ENCODE data around the gene MGAT3.

The MGAT3 gene

DNA sequence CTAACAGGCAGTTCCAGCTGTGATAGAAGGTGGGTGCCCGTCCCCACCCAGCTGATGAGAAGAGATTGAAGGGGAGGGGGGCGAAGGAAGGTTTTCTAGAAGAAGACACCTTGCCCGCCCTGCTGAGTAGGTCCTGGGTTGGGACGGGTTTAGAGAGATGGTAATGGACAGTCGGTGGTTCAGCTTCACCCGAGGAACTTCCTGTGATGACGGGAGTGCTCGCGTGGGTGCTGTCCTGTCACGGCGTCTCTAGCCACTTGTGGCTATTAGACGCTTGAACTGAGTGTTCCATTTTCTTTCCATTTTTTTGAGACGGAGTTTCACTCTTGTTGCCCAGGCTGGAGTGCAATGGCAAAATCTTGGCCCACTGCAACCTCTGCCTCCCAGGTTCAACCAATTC lies 27.6 kb upstream of the MGAT3 start:
- no peak for DNase-seq

- DNase-seq = no peak
Measured at GRCh38 chr22:39429916-39430575, 26.8 kb upstream of the MGAT3 start.

DNA sequence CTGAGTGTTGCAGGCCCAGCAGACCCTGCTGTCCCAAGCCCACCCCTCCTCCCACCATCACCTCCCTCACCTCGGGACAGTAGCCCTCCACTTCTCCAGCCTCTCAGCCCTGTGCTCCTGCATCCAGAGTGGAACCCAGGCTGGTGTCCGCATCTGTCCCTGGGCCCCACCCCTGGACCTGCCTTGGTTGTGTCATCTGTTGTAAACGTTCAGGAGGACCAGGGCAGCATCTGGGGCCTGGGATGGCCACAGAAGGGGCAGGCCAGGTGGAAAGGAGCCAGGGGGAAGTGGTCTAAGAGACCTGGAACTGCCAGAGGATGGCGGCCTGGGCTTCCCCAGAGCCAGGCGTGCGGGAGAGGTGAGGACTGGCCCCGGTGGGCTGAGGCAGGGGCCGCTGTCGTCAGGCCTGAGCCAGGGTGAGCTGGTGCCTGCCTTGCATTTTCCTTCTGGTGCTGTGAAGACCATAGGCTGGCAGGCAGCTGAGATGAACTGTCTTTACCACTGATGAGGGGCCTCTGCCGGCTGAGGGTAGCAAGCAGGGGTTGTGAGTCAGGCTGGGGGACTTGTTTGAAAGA lies 26.1 kb upstream of the MGAT3 start:
- DNase-seq = no peak

DNA sequence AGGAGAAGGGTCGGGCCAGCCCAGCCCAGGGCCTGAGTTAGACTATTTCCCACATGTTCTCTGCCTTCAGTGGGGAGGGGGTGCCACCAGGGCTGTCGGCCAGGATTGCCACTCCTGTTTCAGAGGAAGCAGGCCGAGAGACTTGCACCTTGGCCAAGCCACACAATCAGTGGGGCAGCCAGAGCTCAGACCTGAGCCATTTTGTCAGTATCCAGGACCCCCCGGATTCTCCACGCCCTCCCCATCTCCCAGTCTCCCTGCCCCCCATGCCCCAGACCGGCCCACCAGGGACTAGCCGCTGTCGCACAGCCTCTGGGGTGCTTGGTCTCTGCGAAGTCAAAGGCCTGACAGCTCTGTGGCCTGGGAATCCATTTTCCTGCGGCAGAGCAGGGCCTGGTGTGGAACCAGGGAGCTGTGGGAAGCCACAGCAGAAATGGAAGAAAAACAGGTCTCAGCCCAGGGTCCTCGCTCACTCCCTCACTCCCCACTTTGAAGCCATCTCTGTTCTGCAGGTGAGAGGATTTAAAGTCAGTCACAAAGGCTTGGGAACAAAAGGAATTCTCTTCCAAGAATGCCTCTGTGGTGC lies 25.5 kb upstream of the MGAT3 start:
- no peak for DNase-seq

DNA sequence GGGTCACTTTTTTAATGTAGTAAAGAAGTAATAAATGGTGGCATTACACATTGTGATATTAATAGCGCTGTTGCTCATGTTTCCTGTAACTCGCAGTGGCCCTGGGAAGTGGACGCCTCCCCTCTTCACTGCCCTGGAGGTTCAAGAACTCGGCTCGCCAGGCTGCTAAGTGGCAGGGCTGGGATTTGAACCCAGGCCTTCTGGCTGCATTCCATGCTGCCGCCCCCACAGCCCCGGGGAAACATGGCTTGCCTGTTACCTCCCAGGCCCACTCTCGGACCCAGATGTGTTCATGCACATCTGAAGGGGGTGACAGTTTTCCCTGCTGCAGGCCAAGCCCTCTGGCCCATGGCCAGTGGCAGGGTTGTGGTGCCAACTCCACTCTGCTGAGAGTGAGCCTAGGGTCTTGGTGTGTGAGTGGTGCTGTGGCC lies 25.0 kb upstream of the MGAT3 start:
- DNase-seq = no peak

DNA sequence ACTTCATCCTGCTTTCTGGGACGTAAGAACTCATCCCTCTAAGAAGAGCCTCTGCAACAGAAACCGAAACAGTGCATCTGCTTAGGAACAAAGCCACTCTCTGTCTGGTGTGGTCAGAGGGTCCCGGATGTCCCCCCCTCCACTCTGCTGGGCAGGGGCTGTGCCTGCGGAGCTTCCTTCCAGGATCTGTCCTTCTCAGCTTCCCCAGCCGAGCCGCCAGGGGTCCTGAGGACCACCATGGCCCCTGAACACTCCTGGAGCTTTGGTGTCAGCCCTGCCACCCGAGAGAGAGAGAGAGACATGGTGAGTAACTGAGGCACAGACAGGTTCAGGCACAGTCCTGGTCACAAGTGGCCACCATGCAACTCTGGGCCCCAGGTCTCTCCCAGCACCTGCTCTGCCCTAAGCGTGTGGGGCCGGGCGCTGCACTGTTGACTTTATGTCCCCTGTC lies 24.4 kb upstream of the MGAT3 start:
- no peak for DNase-seq

GRCh38 chr22:39433476-39434242 lies 23.2 kb upstream of the MGAT3 start:
- no peak for DNase-seq

DNA sequence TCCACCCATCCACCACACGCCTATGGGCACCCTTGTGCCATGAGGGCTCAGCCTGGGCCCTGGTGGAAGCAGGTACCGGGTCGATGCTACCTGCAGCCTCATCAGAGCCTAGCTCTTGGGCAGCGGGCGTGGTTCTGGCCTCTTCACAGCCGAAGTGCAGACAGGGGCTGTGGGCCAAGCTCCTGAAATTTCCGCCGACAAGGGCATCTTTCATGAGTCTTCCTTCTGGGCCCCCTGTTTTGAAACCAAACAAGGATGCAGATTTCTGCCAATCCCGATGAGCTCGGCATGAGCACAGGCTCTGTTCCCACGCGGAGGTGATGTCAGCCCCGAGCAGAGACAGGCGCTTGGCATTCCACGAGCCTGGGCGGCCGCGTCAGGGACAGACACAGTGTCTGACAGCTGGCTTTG lies 22.6 kb upstream of the MGAT3 start:
- no peak for DNase-seq

DNA sequence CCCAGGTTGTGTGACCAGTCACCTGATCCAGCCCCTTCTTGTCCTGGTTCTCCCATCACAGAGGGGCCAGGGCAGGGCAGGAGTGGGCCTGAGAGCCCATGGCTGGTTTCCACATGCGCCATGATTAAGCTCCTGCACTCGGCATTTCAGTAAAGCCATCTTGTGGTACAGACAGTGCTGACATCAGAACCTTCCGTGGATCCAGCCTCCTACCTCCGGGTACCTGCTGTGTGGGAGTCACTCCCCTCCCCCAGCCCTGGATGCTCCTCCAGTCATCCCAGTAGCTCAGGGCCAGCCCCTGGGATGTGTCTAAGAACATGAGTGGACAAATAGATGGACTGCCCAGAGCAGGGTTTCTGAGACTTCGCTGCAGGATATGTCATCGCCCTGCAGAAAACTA lies 22.1 kb upstream of the MGAT3 start:
- DNase-seq = no peak

- no peak for DNase-seq
Measured at GRCh38 chr22:39435616-39436015, 21.2 kb upstream of the MGAT3 start.

DNA sequence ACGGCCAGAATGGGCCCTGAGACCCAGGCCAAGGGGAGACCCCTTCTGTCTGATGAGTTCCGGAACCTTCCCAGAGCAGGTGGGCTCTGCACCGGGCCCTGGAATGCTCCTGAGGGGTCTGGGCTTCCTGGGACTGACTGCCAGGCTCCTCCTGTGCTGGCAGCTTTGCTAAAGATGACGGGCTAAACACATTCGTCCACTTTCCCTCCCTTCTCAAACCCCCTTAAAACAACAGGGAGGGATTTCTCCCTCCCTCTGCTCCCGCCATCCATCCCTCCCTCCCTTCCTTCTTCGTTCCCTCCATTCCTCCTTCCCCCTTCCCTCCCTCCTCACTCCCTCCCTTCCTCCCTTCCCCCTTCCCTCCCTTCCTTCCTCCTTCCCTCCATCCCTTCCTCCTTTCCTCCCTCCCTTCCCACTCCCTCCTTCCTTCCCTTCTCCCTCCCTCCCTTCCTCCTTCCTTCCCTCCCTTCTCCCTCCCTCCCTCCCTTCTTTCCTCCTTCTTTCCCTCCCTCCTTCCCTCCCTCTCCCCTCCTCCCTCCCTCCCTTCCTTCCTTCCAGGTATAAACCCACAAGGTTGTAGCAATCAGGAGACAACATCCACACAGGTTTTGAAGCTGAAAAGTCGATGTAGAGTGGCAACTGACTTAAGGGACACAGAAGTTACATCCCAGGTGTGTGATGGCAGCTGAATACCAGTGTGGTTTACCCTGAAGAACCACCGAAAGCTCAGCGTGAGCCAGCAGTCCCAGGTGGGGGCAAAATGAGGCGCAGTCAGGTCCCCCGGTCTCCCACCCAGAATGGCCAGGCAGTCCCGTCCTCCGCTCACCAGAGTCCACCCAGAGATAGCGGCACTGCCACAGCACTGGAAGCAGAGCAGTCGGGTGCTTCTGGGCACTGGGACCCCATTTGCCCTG lies 18.8 kb upstream of the MGAT3 start:
- no peak for DNase-seq

- DNase-seq = no peak
Measured at GRCh38 chr22:39439170-39439569, 17.6 kb upstream of the MGAT3 start.

DNA sequence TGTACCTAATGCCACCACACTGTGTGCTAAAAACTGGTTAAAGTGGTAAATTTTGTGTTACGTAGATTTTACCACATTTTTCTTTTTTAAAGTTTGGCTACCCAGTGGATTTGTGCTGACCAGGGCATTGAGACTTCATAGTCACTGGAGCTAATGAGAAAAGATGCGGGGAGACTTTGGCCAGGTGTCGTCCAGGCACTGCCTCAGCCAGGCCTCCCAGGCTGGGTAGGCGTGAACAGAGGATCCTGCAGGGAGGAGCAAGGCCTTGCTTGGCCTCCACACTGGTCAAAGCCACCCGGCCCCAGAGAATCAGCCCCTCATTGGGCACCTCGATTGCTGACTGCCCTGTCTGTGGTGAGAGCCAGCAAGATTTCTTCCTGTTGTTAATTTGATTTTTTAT lies 13.4 kb upstream of the MGAT3 start:
- DNase-seq = no peak

DNA sequence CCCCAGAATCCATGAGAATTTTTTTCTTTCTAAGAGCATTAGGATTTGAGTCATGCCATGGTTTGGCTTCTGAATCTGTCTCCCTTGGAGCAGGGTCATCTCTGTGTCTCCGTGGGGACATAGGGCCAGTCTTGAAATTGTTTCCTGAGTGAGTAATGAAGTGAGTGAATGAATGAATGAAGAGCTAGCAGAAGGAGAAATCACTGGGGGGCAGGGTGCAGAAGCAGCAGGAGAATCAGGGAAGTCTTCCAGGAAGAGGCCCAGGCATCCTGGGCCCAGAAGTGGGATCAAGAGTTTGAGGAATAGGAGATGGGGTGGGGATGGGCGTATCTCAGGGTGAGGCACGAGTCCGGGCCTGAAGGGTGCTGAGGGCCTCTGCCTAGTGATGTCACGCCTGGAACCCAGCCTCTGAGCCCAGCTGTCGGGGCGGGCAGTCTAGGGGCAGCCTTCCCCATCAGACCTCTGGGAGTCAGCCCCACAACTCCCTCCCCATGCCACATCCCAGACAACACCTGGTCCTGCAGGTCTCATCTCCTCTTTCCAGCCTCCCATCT lies 12.5 kb upstream of the MGAT3 start:
- DNase-seq = no peak

DNA sequence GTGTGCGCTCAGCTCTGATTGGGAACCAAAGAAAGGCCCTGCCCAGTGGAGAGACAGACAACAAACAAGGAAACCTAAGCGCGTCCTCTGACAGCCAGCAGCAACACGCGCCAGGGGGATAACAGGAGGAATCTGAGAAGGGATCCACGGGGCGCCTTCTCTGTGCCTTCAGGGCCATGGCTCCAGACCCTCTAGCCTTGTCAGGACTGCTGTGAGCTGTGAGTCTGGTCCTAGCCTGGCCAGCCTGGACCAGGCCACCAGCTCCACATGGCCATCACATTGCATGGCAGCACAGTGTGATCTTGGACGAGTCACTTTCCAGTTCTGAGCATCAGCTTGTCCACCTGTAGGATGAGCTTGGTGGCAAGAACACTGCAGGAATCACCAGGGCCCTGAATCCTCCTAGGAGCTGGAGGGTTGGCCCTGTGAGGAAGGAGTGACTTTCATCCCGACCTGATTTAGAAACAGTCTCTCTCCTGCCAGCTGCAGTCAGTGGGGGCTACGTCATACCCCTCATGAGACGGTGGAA lies 11.8 kb upstream of the MGAT3 start:
- no peak for DNase-seq

GRCh38 chr22:39445678-39446077 lies 11.1 kb upstream of the MGAT3 start:
- DNase-seq = no peak

GRCh38 chr22:39446239-39446721 lies 10.5 kb upstream of the MGAT3 start:
- no peak for DNase-seq

GRCh38 chr22:39448205-39449054 lies 8.4 kb upstream of the MGAT3 start:
- DNase-seq = no peak

DNA sequence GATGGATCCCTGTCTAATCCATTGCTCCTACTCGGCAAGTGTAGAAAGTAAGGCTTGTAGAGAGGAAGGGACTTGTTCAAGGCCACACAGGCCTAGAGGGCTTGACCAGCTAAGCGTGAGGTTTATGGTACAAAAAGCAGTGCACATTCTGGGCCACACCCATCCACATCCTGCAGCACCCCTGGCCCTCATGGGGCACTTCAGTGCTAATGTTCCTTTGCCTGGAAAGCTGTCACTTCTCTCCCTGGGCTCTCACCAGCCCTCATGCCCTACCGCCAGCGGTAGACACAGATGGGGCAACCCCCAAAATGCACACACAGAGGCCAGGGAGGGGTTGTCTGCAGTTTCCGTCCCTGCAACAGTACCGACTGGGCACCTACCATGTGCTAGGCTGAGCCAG lies 7.1 kb upstream of the MGAT3 start:
- DNase-seq = no peak

GRCh38 chr22:39450258-39450955 lies 6.4 kb upstream of the MGAT3 start:
- no peak for DNase-seq

DNA sequence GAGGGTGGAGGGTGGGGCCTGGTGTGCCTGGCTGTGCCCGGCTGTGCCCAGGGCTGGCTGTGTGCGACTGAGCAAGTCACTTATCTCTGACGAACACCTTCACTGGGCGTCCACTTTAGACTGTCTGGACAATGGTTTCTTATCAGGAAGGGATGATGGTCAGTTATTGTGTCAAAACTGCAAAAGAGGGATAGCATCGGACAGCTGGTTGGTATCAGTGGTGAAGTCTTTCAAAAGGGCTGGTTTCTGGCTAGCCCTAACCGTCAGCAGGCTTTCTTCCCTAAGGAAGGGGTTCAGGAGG lies 4.1 kb upstream of the MGAT3 start:
- DNase-seq = no peak
